Prostate gland (tissue), 2 donors: Measurements from ENCODE around the gene TMPRSS7.

Experiments
- POLR2A ChIP-seq: fragments of 450-650 bp; IDR thresholded peaks from one replicate; pipeline ENCODE4 v1.6.1; 2016; ENCODE audit warnings: antibody characterized with exemption, mild to moderate bottlenecking
- POLR2AphosphoS5 ChIP-seq: sonication (generic); formaldehyde crosslinking; IDR thresholded peaks from one replicate; pipeline ENCODE4 v1.6.1; 2017; ENCODE audit warnings: antibody characterized with exemption
- TF ChIP-seq, protein P1 (sequence below), 4 experiments: fragments of 200-600 bp in 2 of 4; fragments of 450-650 bp in 2 of 4; sonication (generic) in 2 of 4; IDR thresholded peaks; 1 replicate in 3 of 4; 2 replicates in 1 of 4; pipeline ENCODE4 v1.5.1; 2016 to 2019; ENCODE audit warnings: antibody characterized with exemption in 4 of 4, mild to moderate bottlenecking in 2 of 4, moderate library complexity in 2 of 4

- TF ChIP-seq, protein P1, sequence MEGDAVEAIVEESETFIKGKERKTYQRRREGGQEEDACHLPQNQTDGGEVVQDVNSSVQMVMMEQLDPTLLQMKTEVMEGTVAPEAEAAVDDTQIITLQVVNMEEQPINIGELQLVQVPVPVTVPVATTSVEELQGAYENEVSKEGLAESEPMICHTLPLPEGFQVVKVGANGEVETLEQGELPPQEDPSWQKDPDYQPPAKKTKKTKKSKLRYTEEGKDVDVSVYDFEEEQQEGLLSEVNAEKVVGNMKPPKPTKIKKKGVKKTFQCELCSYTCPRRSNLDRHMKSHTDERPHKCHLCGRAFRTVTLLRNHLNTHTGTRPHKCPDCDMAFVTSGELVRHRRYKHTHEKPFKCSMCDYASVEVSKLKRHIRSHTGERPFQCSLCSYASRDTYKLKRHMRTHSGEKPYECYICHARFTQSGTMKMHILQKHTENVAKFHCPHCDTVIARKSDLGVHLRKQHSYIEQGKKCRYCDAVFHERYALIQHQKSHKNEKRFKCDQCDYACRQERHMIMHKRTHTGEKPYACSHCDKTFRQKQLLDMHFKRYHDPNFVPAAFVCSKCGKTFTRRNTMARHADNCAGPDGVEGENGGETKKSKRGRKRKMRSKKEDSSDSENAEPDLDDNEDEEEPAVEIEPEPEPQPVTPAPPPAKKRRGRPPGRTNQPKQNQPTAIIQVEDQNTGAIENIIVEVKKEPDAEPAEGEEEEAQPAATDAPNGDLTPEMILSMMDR (IDR thresholded peaks at IDR 0.05) = no peak
- TF ChIP-seq POLR2A (no peak), POLR2AphosphoS5 (no peak)
Observed at GRCh38 chr3:112000367-112000771, 34.2 kb upstream of the TMPRSS7 start.
